ENCODE data around the gene TBCC.

DNA sequence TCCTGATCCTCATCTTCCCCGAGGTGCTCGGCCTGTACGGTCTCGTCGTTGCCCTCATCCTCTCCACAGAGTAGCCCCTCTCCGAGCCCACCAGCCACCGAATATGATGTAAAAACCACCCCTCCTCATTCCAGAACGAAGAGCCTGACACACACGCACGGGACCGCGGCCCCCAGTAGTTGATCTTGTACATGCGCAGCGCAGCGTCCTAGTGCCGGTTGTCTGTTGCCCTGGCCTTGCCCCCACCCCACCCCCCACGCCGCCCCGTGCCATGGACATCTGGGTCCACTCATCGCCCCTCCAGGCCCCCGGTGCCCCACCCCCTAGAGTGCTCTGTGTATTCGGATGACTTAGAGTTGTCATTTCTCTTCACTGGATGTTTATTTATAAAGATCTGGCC is 18.3 kb downstream of the TBCC start:
- no peak for TF ChIP-seq CTCF (IDR thresholded peaks at IDR 0.05)
- TF ChIP-seq POLR2A (IDR thresholded peaks at IDR 0.05), result no peak

Data from heart left ventricle (tissue), 13 donors.